ENCODE results near the gene PSME2.

GRCh38 chr14:24177891-24178290 lies 31.5 kb upstream of the PSME2 start:
- no peak for TF ChIP-seq CTCF (IDR thresholded peaks at IDR 0.05)
- TF ChIP-seq ZFX (IDR thresholded peaks at IDR 0.05; ENCODE audit: borderline replicate concordance): no peak

Data from 22Rv1 (cell line).